NT2/D1 (cell line): ENCODE results near the gene EMC8.

Source experiments
- SUZ12 ChIP-seq: IDR thresholded peaks from 2 replicates; pipeline ENCODE4 v1.6.1; 2011; ENCODE audit not compliant: insufficient read length, insufficient read depth; ENCODE audit errors: extremely low read depth
- YY1 ChIP-seq: IDR thresholded peaks from 2 replicates; pipeline ENCODE4 v1.6.1; 2011; ENCODE audit not compliant: insufficient read length, insufficient read depth
- ZNF274 ChIP-seq: IDR thresholded peaks from 2 replicates; pipeline ENCODE4 v1.6.1; 2011; ENCODE audit warnings: mild to moderate bottlenecking, low read depth, low read length

- TF ChIP-seq YY1 = no peak
- no peak for TF ChIP-seq ZNF274
- no peak for TF ChIP-seq SUZ12
These were observed 44.3 kb upstream of the EMC8 start for GRCh38 chr16:85843471-85844168.
